Neuronal stem cell (in vitro differentiated cells): ENCODE measurements around the gene MICAL3.
A peak's percentile ranks its signal among the peaks of the same experiment; 100 is the strongest.

Experiments
- DNase-seq: peaks from one replicate; pipeline ENCODE4 v3.0.0-alpha.2; 2013; ENCODE audit warnings: low spot score
- H2AFZ ChIP-seq: one replicate; pipeline ENCODE4 v1.6.1; 2013; ENCODE audit warnings: mild to moderate bottlenecking, low read length, inconsistent platforms
- H2AK5ac ChIP-seq: 2 replicates; pipeline ENCODE4 v1.6.1; 2013; ENCODE audit warnings: low read depth, mild to moderate bottlenecking, inconsistent platforms, low read length, moderate library complexity, mixed read lengths
- H2BK120ac ChIP-seq: 2 replicates; pipeline ENCODE4 v1.6.1; 2013; ENCODE audit warnings: low read depth, mild to moderate bottlenecking, inconsistent platforms, low read length, moderate library complexity, mixed read lengths
- H2BK12ac ChIP-seq: one replicate; pipeline ENCODE4 v1.6.1; 2013; ENCODE audit warnings: low read length, inconsistent platforms
- H2BK15ac ChIP-seq: 2 replicates; pipeline ENCODE4 v1.6.1; 2013; ENCODE audit warnings: mild to moderate bottlenecking, low read length, inconsistent platforms, mixed read lengths
- H2BK5ac ChIP-seq: one replicate; pipeline ENCODE4 v1.6.1; 2013; ENCODE audit warnings: inconsistent platforms, mild to moderate bottlenecking, low read length, moderate library complexity
- H3K14ac ChIP-seq: one replicate; pipeline ENCODE4 v1.6.1; 2013; ENCODE audit warnings: low read length, inconsistent platforms
- H3K18ac ChIP-seq: 2 replicates; pipeline ENCODE4 v1.6.1; 2013; ENCODE audit warnings: low read length, inconsistent platforms
- H3K23ac ChIP-seq: 2 replicates; pipeline ENCODE4 v1.6.1; 2013; ENCODE audit warnings: low read depth, mild to moderate bottlenecking, mixed read lengths, low read length, inconsistent platforms; ENCODE audit not compliant: poor library complexity
- H3K27ac ChIP-seq: replicated peaks from 3 replicates; pipeline ENCODE4 v1.5.1; 2013; ENCODE audit warnings: low read length, inconsistent platforms
- H3K27me3 ChIP-seq, 3 experiments: 2 replicates each; pipeline ENCODE4 v1.6.1; 2013; ENCODE audit warnings: low read length in 3 of 3, mild to moderate bottlenecking in 2 of 3, inconsistent platforms in 1 of 3, low read depth in 1 of 3, mixed read lengths in 1 of 3, moderate library complexity in 1 of 3; ENCODE audit not compliant: control insufficient read depth in 3 of 3, insufficient read depth in 3 of 3
- H3K36me3 ChIP-seq, 2 donors: replicated peaks in 1 of 2; 2 replicates each; pipeline ENCODE4 v1.6.1; 2013; ENCODE audit warnings: low read length in 2 of 2; ENCODE audit not compliant: control insufficient read depth in 2 of 2, insufficient read depth in 2 of 2
- H3K4ac ChIP-seq: 2 replicates; pipeline ENCODE4 v1.6.1; 2013; ENCODE audit warnings: inconsistent platforms, mild to moderate bottlenecking, low read length, moderate library complexity
- H3K4me1 ChIP-seq, 2 donors: 1 replicate in 1 of 2; 2 replicates in 1 of 2; pipeline ENCODE4 v1.6.1; 2013; ENCODE audit warnings: low read length in 2 of 2, low read depth in 1 of 2; ENCODE audit not compliant: control insufficient read depth in 2 of 2, insufficient read depth in 1 of 2
- H3K4me2 ChIP-seq: one replicate; pipeline ENCODE4 v1.6.1; 2013; ENCODE audit warnings: mild to moderate bottlenecking, low read length, inconsistent platforms; ENCODE audit not compliant: insufficient read depth, poor library complexity, severe bottlenecking
- H3K4me3 ChIP-seq, 2 donors: 2 replicates each; pipeline ENCODE4 v1.5.1; 2013; ENCODE audit warnings: low read length in 2 of 2, mild to moderate bottlenecking in 2 of 2, inconsistent platforms in 1 of 2, moderate library complexity in 1 of 2
- H3K79me1 ChIP-seq: one replicate; pipeline ENCODE4 v1.6.1; 2013; ENCODE audit warnings: low read depth, mild to moderate bottlenecking, inconsistent platforms, low read length, moderate library complexity
- H3K9ac ChIP-seq: one replicate; pipeline ENCODE4 v1.6.1; 2013; ENCODE audit warnings: mild to moderate bottlenecking, low read depth, low read length, inconsistent platforms; ENCODE audit not compliant: poor library complexity
- H3K9me3 ChIP-seq, 2 donors: replicated peaks in 1 of 2; 2 replicates each; pipeline versions ENCODE3 to v1.6.1; 2013; ENCODE audit warnings: low read length in 2 of 2, mild to moderate bottlenecking in 2 of 2, inconsistent platforms in 1 of 2, low read depth in 1 of 2, mixed read lengths in 1 of 2, moderate library complexity in 1 of 2; ENCODE audit not compliant: control insufficient read depth in 2 of 2, insufficient read depth in 1 of 2
- H4K8ac ChIP-seq: one replicate; pipeline ENCODE4 v1.6.1; 2013; ENCODE audit warnings: low read depth, mild to moderate bottlenecking, inconsistent platforms, low read length, moderate library complexity
- H4K91ac ChIP-seq: one replicate; pipeline ENCODE4 v1.6.1; 2013; ENCODE audit warnings: low read length, low read depth, mild to moderate bottlenecking, inconsistent platforms; ENCODE audit not compliant: poor library complexity
- WGBS, 2 donors: extraction: QIAGEN DNeasy Blood & Tissue Kit; methylation state at CpG; one replicate each; pipeline ENCODE4 v1.1.7; 2013; ENCODE audit warnings: missing lambda C conversion rate in 2 of 2, mixed read lengths in 1 of 2; ENCODE audit not compliant: insufficient read length in 2 of 2, insufficient replicate concordance in 1 of 2; ENCODE audit errors: extremely low coverage in 2 of 2; 5-methylcytosine and 5-hydroxymethylcytosine counted together

Gene MICAL3

DNA sequence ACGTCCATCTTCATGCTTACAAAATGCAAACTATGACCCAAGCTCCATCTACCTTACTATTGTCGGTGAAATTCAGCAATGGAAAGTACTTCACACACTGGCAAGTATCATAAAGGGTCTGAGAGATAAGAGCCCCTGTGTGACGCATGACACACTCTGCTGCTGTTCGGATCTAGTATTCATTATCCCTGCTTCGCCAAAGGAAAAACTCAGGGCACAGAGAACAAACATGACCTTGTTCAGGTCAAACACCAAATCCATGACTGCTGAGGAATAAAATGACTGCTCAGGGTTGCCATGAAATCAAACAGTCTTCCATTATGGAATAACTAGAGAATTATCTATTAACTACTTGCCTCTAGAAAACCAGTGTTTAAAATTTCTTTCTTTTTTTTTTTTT lies 73.0 kb downstream of the MICAL3 start:
- Histone ChIP-seq H3K36me3 (no peaks in the 10 kb centered on the region), H2AK5ac (no peak overlapping the region), H2BK120ac (no peak overlapping the region), H3K4me1 (peaks cover 9 to 11% of the 10 kb centered on the region in 2 donors), H3K27ac (no peak overlapping the region), H3K4ac (no peak overlapping the region), H3K23ac (no peak overlapping the region), H4K91ac (no peak overlapping the region), H3K9me3 (no peaks in the 10 kb centered on the region), H3K4me2 (no peak overlapping the region), H2BK12ac (no peak overlapping the region), H3K9ac (no peak overlapping the region), H3K4me3 (no peak overlapping the region), H3K18ac (no peak overlapping the region), H2BK15ac (no peak overlapping the region), H3K27me3 (no peaks in the 10 kb centered on the region), H4K8ac (no peak overlapping the region), H2BK5ac (no peak overlapping the region), H3K79me1 (peaks cover 4% of the 10 kb centered on the region), H2AFZ (no peak overlapping the region), H3K14ac (no peak overlapping the region)
- no CpG with 5 or more reads among the region's 5 CpGs for WGBS, 2 donors
- DNase-seq = no peak

DNA sequence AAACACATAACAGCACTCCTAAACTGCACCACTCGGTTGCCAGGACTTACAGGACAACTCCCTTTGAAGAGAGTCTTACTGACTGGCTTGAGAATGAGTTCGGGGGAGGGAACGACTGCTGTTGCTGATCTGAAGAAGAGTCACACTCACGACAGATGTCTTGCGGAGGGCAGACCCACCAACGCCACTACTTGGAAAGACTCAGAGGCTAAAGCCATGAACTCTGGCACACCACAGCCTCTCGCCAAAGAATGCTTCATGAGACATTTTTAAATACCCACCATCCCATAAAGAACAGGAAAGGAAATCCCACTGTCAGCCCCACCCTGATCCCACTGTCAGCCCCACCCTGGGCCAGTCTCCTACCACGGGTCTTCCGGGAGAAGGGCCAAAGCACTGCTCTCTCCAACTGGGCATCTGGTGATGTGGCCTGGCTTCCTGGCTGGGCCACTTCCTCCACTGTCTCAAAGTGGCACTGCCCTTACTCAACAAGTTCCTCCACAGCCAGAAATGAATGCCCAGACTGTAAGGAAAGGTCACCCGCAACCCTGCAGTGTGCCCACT lies 73.6 kb downstream of the MICAL3 start:
- Histone ChIP-seq H2AK5ac (no peak overlapping the region), H3K9me3 (no peaks in the 10 kb centered on the region), H3K27ac (no peak overlapping the region), H2BK15ac (no peak overlapping the region), H4K91ac (no peak overlapping the region), H3K79me1 (peaks cover 4% of the 10 kb centered on the region), H3K18ac (no peak overlapping the region), H2BK12ac (no peak overlapping the region), H3K23ac (no peak overlapping the region), H3K4me1 (peaks cover 14 to 16% of the 10 kb centered on the region in 2 donors), H3K27me3 (no peaks in the 10 kb centered on the region), H3K4me2 (no peak overlapping the region), H4K8ac (no peak overlapping the region), H3K4ac (no peak overlapping the region), H3K4me3 (peak overlapping the region in 1 of 2 donors; percentile 7), H2BK120ac (no peak overlapping the region), H3K14ac (no peak overlapping the region), H2AFZ (no peak overlapping the region), H3K9ac (no peak overlapping the region), H2BK5ac (no peak overlapping the region), H3K36me3 (no peaks in the 10 kb centered on the region)
- DNase-seq = no peak
- no CpG with 5 or more reads among the region's 10 CpGs for WGBS, 2 donors

DNA sequence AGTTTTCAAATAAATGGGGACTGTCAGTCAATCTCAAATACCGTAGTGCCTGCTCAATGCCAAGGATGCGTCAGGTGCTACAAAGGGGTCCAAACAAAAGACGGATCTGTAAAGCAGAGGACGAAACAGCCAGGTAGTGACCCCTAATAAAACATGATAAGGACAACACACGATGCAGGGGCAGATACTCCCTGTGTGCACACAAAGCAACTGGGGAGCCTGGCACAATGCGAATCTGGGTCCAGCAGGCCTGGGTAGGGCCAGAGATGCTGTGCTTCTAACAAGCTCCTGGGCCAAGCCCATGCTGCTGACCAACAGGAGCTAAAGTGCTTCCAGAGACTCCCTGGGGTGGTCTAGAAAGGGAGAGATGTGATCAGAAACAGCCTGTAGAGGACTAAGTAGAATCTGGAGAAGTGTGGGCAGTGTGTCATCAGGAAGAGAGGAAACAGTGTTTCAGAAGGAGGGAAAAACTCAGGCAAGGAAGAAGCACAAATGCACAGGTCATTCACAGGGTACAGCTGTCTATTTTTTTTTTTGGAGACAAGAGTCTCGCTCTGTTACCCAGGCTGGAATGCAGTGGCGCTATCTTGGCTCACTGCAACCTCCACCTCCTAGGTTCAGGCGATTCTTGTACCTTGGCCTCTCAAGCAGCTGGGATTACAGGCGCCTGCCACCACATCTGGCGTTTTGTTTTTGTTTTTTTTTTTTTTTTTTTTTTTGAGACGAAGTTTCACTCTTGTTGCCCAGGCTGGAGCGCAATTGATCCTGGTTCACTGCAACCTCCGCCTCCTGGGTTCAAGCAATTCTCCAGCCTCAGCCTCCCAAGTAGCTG lies 74.5 kb downstream of the MICAL3 start:
- H3K9ac ChIP-seq = no peak overlapping the region
- H3K4me3 ChIP-seq = no peak overlapping the region
- H3K4ac ChIP-seq = no peak overlapping the region
- no peak overlapping the region for H3K18ac ChIP-seq
- H3K36me3 ChIP-seq = no peaks in the 10 kb centered on the region
- H2BK120ac ChIP-seq = no peak overlapping the region
- H3K4me2 ChIP-seq = no peak overlapping the region
- no peak overlapping the region for H2BK15ac ChIP-seq
- no peaks in the 10 kb centered on the region for H3K27me3 ChIP-seq
- no peak overlapping the region for H3K27ac ChIP-seq
- H3K9me3 ChIP-seq = no peaks in the 10 kb centered on the region
- H2BK5ac ChIP-seq = no peak overlapping the region
- no peak overlapping the region for H3K14ac ChIP-seq
- no CpG with 5 or more reads among the region's 14 CpGs for WGBS, 2 donors
- H3K4me1 ChIP-seq = peaks cover 17 to 20% of the 10 kb centered on the region in 2 donors
- H4K91ac ChIP-seq = no peak overlapping the region
- H3K23ac ChIP-seq = no peak overlapping the region
- no peak overlapping the region for H4K8ac ChIP-seq
- H3K79me1 ChIP-seq = peaks cover 7% of the 10 kb centered on the region
- DNase-seq = no peak
- no peak overlapping the region for H2BK12ac ChIP-seq
- H2AK5ac ChIP-seq = no peak overlapping the region
- no peak overlapping the region for H2AFZ ChIP-seq

DNA sequence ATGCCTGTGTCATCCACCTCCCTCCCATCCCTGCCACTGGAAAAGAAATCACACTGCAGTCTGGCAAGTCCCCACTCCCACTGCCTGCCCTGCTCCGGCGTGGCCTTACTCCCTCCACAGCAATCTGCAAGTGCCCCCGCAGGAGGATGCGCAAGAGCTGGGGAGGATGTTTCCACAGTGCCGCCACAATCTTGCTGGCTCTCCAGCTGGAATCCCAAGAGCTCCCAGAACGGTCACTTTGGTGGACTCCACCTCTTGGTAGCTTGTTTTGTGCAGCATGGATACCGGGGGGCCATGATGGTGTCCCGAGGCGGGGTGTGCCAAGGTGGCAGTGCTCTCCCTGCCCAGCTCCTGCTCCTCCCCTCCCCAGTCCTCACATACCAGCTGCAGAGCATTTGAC lies 76.3 kb downstream of the MICAL3 start:
- Histone ChIP-seq H3K23ac (no peak overlapping the region), H3K27ac (no peak overlapping the region), H3K14ac (no peak overlapping the region), H2BK120ac (no peak overlapping the region), H3K4ac (no peak overlapping the region), H3K9me3 (peaks cover 0 to 3% of the 10 kb centered on the region in 2 donors), H3K18ac (peak overlapping the region; percentile 7), H2AFZ (no peak overlapping the region), H2AK5ac (no peak overlapping the region), H2BK12ac (no peak overlapping the region), H2BK5ac (no peak overlapping the region), H2BK15ac (no peak overlapping the region), H3K4me1 (peaks cover 23 to 34% of the 10 kb centered on the region in 2 donors), H3K36me3 (no peaks in the 10 kb centered on the region), H4K91ac (no peak overlapping the region), H3K4me3 (no peak overlapping the region), H3K4me2 (no peak overlapping the region), H3K27me3 (no peaks in the 10 kb centered on the region), H4K8ac (no peak overlapping the region), H3K9ac (no peak overlapping the region), H3K79me1 (peaks cover 7% of the 10 kb centered on the region)
- no peak for DNase-seq
- no CpG with 5 or more reads among the region's 9 CpGs for WGBS, 2 donors
